Measurements from ENCODE around the gene MSLN.

DNA sequence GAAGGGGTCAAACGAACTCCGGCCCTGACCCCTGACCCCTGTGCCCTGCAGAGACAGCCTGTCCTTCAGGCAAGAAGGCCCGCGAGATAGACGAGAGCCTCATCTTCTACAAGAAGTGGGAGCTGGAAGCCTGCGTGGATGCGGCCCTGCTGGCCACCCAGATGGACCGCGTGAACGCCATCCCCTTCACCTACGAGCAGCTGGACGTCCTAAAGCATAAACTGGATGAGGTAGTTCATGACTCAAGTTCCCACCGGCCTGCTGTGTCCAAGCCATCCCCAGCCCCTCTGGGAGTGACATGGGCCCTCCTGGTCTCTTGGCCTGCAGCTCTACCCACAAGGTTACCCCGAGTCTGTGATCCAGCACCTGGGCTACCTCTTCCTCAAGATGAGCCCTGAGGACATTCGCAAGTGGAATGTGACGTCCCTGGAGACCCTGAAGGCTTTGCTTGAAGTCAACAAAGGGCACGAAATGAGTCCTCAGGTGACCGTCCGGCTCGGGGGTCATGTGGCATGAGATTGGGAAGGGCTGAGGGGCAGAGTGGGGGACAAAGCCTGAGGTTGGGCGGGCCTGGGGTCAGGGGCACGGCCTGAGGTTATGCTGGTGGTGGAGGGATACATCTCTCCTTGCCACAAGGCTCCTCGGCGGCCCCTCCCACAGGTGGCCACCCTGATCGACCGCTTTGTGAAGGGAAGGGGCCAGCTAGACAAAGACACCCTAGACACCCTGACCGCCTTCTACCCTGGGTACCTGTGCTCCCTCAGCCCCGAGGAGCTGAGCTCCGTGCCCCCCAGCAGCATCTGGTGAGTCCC, 5.7 kb downstream of the MSLN start:
- TF ChIP-seq, protein P1, sequence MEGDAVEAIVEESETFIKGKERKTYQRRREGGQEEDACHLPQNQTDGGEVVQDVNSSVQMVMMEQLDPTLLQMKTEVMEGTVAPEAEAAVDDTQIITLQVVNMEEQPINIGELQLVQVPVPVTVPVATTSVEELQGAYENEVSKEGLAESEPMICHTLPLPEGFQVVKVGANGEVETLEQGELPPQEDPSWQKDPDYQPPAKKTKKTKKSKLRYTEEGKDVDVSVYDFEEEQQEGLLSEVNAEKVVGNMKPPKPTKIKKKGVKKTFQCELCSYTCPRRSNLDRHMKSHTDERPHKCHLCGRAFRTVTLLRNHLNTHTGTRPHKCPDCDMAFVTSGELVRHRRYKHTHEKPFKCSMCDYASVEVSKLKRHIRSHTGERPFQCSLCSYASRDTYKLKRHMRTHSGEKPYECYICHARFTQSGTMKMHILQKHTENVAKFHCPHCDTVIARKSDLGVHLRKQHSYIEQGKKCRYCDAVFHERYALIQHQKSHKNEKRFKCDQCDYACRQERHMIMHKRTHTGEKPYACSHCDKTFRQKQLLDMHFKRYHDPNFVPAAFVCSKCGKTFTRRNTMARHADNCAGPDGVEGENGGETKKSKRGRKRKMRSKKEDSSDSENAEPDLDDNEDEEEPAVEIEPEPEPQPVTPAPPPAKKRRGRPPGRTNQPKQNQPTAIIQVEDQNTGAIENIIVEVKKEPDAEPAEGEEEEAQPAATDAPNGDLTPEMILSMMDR (conservative IDR thresholded peaks at IDR 0.05) = no peak
- no peak for TF ChIP-seq ZFX (IDR thresholded peaks at IDR 0.05)
